Sigmoid colon (tissue), 4 donors: ENCODE measurements around the gene DNAI1.

ENCODE experiments used
- CTCF ChIP-seq, 4 experiments: fragments of 450-650 bp in 3 of 4; fragments of 200-600 bp in 1 of 4; IDR thresholded peaks; one replicate each; pipeline ENCODE4 v1.5.1; 2016 to 2019; ENCODE audit warnings: antibody characterized with exemption in 4 of 4, mild to moderate bottlenecking in 3 of 4, moderate library complexity in 2 of 4
- EP300 ChIP-seq, 4 donors: sonication (generic); formaldehyde crosslinking; IDR thresholded peaks; one replicate each; pipeline ENCODE4 v1.6.1; 2017; ENCODE audit warnings: antibody characterized with exemption in 4 of 4

GRCh38 chr9:34451545-34451944, 7.1 kb upstream of the DNAI1 start:
- no peak for TF ChIP-seq CTCF (IDR thresholded peaks at IDR 0.05)
- no peak for TF ChIP-seq EP300 (IDR thresholded peaks at IDR 0.05)
